ENCODE results near the gene NHLH1. TPM values are rescaled to one million over a fixed set of nuclear protein-coding genes. Genes with fewer than 3 reads are reported as not detected.

The NHLH1 gene
- total RNA-seq, 4 donors from 2014 or later: 0.46 TPM; not detected in 3

- no peak for DNase-seq
- Histone ChIP-seq H3K9me3 (no peaks in the 10 kb centered on the region), H3K27ac (peak overlapping the region in 1 of 4 donors; percentile 64), H3K4me1 (peaks cover 0 to 6% of the 10 kb centered on the region in 2 donors), H3K36me3 (no peaks in the 10 kb centered on the region), H3K4me3 (peak overlapping the region; percentile 59 to 89 (median 70)), H3K27me3 (peaks cover 0 to 8% (median 3%) of the 10 kb centered on the region in 3 donors)
- intact Hi-C loops (cut with DNase I; ENCODE audit: low total_unique reads) (no loop called here), in situ Hi-C loops (cut with MboI; ENCODE audit: low sequenced_read_pairs in 4 of 4) (no loop called here)
- ATAC-seq: peak in 1 of 2 donors; percentile 16
- TF ChIP-seq CTCF (IDR thresholded peaks at IDR 0.05 in 4 of 5, conservative IDR thresholded peaks at IDR 0.05 in 1 of 5) (no peak), POLR2A (IDR thresholded peaks at IDR 0.05) (no peak)
Observed at GRCh38 chr1:160399544-160400222, 32.8 kb downstream of the NHLH1 start.

GRCh38 chr1:160400223-160400645 is 33.4 kb downstream of the NHLH1 start, which contains the start of gene VANGL2:
Gene VANGL2, plus strand, starts transcription at chr1:160400564. Its CDS starts 15,274 bp downstream, at chr1:160415838.
- Histone ChIP-seq H3K27me3 (peaks cover 0 to 8% (median 3%) of the 10 kb centered on the region in 3 donors), H3K9me3 (no peaks in the 10 kb centered on the region), H3K4me3 (peak within 1 kb of the TSS; percentile 59 to 89 (median 70)), H3K4me1 (peaks cover 0 to 6% of the 10 kb centered on the region in 2 donors), H3K36me3 (no peaks in the 10 kb centered on the region), H3K27ac (peak within 1 kb of the TSS in 2 of 4 donors; percentile 32 to 74)
- in situ Hi-C loops (cut with MboI; ENCODE audit: low sequenced_read_pairs in 4 of 4) (no loop called here), intact Hi-C loops (cut with DNase I; ENCODE audit: low total_unique reads) (no loop called here)
- DNase-seq (peak in 1 of 2 donors; percentile 29), ATAC-seq (peak; percentile 51 to 69)
- no peak for TF ChIP-seq POLR2A (IDR thresholded peaks at IDR 0.05)
- TF ChIP-seq CTCF (IDR thresholded peaks at IDR 0.05 in 4 of 5, conservative IDR thresholded peaks at IDR 0.05 in 1 of 5): no peak

- Histone ChIP-seq H3K27me3 (peaks cover 0 to 8% (median 3%) of the 10 kb centered on the region in 3 donors), H3K4me1 (peaks cover 0 to 6% of the 10 kb centered on the region in 2 donors), H3K36me3 (no peaks in the 10 kb centered on the region), H3K4me3 (peak overlapping the region; percentile 59 to 89 (median 70)), H3K9me3 (no peaks in the 10 kb centered on the region), H3K27ac (peak overlapping the region in 2 of 4 donors; percentile 32 to 74)
- in situ Hi-C loops (cut with MboI; ENCODE audit: low sequenced_read_pairs in 4 of 4) (no loop called here), intact Hi-C loops (cut with DNase I; ENCODE audit: low total_unique reads) (no loop called here)
- ATAC-seq: peak; percentile 14 to 25
- TF ChIP-seq CTCF (IDR thresholded peaks at IDR 0.05 in 4 of 5, conservative IDR thresholded peaks at IDR 0.05 in 1 of 5): no peak
- no peak for DNase-seq
Observed at GRCh38 chr1:160400646-160401486, 34.0 kb downstream of the NHLH1 start.

GRCh38 chr1:160401487-160401805 is 34.6 kb downstream of the NHLH1 start:
- in situ Hi-C loops (cut with MboI; ENCODE audit: low sequenced_read_pairs in 4 of 4): no loop called here

More at GRCh38 chr1:160401487-160401805, 34.6 kb downstream of the NHLH1 start:
- Histone ChIP-seq H3K4me3 (peak overlapping the region; percentile 59 to 89 (median 70)), H3K9me3 (no peaks in the 10 kb centered on the region), H3K27me3 (peaks cover 0 to 8% (median 3%) of the 10 kb centered on the region in 3 donors), H3K4me1 (peaks cover 0 to 6% of the 10 kb centered on the region in 2 donors), H3K36me3 (no peaks in the 10 kb centered on the region), H3K27ac (no peak overlapping the region)
- intact Hi-C loops (cut with DNase I; ENCODE audit: low total_unique reads): no loop called here
- DNase-seq: no peak
- TF ChIP-seq POLR2A (IDR thresholded peaks at IDR 0.05) (no peak), CTCF (IDR thresholded peaks at IDR 0.05 in 4 of 5, conservative IDR thresholded peaks at IDR 0.05 in 1 of 5) (no peak)
- ATAC-seq: no peak
